ENCODE results near the gene FASLG.

The FASLG gene

GRCh38 chr1:172657586-172657985 is 1.3 kb upstream of the FASLG start:
- H3K9ac ChIP-seq: no peak overlapping the region
- no peaks in the 10 kb centered on the region for H3K36me3 ChIP-seq (ENCODE audit: insufficient read depth)
- no peaks in the 10 kb centered on the region for H3K79me2 ChIP-seq (ENCODE audit: insufficient read depth, low read depth)
- no peak overlapping the region for H3K4me3 ChIP-seq (IDR thresholded peaks at IDR 0.05; ENCODE audit: insufficient read depth, low read depth, low read length)
- H3K27ac ChIP-seq: no peak overlapping the region
- H3K4me1 ChIP-seq (ENCODE audit: low read depth, poor library complexity, severe bottlenecking): peaks cover 4% of the 10 kb centered on the region
- no peak overlapping the region for H3K4me2 ChIP-seq
- no peak for TF ChIP-seq CTCF (conservative IDR thresholded peaks at IDR 0.05; ENCODE audit: low read depth, low read length)
- H4K20me1 ChIP-seq (ENCODE audit: insufficient read depth): no peaks in the 10 kb centered on the region
- H3K27me3 ChIP-seq (ENCODE audit: insufficient read depth, low read depth): no peaks in the 10 kb centered on the region
- no peak overlapping the region for H2AFZ ChIP-seq (ENCODE audit: low read depth)

- TF ChIP-seq CTCF (conservative IDR thresholded peaks at IDR 0.05; ENCODE audit: low read depth, low read length): no peak
- no peaks in the 10 kb centered on the region for H3K27me3 ChIP-seq (ENCODE audit: insufficient read depth, low read depth)
- H3K9ac ChIP-seq: no peak overlapping the region
- no peaks in the 10 kb centered on the region for H4K20me1 ChIP-seq (ENCODE audit: insufficient read depth)
- no peak overlapping the region for H2AFZ ChIP-seq (ENCODE audit: low read depth)
- no peaks in the 10 kb centered on the region for H3K79me2 ChIP-seq (ENCODE audit: insufficient read depth, low read depth)
- no peak overlapping the region for H3K27ac ChIP-seq
- no peak overlapping the region for H3K4me3 ChIP-seq (IDR thresholded peaks at IDR 0.05; ENCODE audit: insufficient read depth, low read depth, low read length)
- no peaks in the 10 kb centered on the region for H3K36me3 ChIP-seq (ENCODE audit: insufficient read depth)
- no peak overlapping the region for H3K4me2 ChIP-seq
- H3K4me1 ChIP-seq (ENCODE audit: low read depth, poor library complexity, severe bottlenecking): peaks cover 4% of the 10 kb centered on the region
Measured at GRCh38 chr1:172661107-172661506, 2.2 kb downstream of the FASLG start.

GRCh38 chr1:172662464-172663109 is 3.7 kb downstream of the FASLG start:
- H3K4me2 ChIP-seq: no peak overlapping the region; the same call in 1 of the 2 replicates
- H3K27me3 ChIP-seq (ENCODE audit: insufficient read depth, low read depth): no peaks in the 10 kb centered on the region
- peak overlapping the region; percentile 41 for H3K4me3 ChIP-seq (IDR thresholded peaks at IDR 0.05; ENCODE audit: insufficient read depth, low read depth, low read length)
- no peaks in the 10 kb centered on the region for H4K20me1 ChIP-seq (ENCODE audit: insufficient read depth)
- no peak for TF ChIP-seq CTCF (conservative IDR thresholded peaks at IDR 0.05; ENCODE audit: low read depth, low read length)
- no peak overlapping the region for H3K9ac ChIP-seq
- H3K27ac ChIP-seq: no peak overlapping the region
- no peaks in the 10 kb centered on the region for H3K79me2 ChIP-seq (ENCODE audit: insufficient read depth, low read depth)
- peak overlapping the region; percentile 16; the same call in 1 of the 2 replicates for H2AFZ ChIP-seq (ENCODE audit: low read depth)
- no peaks in the 10 kb centered on the region for H3K36me3 ChIP-seq (ENCODE audit: insufficient read depth)
- H3K4me1 ChIP-seq (ENCODE audit: low read depth, poor library complexity, severe bottlenecking): peaks cover 4% of the 10 kb centered on the region

- Histone ChIP-seq H3K79me2 (ENCODE audit: insufficient read depth, low read depth) (no peaks in the 10 kb centered on the region), H3K4me2 (no peak overlapping the region), H3K27ac (no peak overlapping the region), H2AFZ (ENCODE audit: low read depth) (no peak overlapping the region), H3K4me1 (ENCODE audit: low read depth, poor library complexity, severe bottlenecking) (peaks cover 4% of the 10 kb centered on the region), H3K27me3 (ENCODE audit: insufficient read depth, low read depth) (no peaks in the 10 kb centered on the region), H3K4me3 (IDR thresholded peaks at IDR 0.05; ENCODE audit: insufficient read depth, low read depth, low read length) (no peak overlapping the region), H3K9ac (no peak overlapping the region), H3K36me3 (ENCODE audit: insufficient read depth) (no peaks in the 10 kb centered on the region), H4K20me1 (ENCODE audit: insufficient read depth) (no peaks in the 10 kb centered on the region)
- no peak for TF ChIP-seq CTCF (conservative IDR thresholded peaks at IDR 0.05; ENCODE audit: low read depth, low read length)
Measured at GRCh38 chr1:172663732-172664131, 4.8 kb downstream of the FASLG start.

All from KMS-11 (cell line).